Left colon (tissue), 2 donors: ENCODE measurements around the gene ZG16B. TPM values are rescaled to one million over a fixed set of nuclear protein-coding genes. Genes with fewer than 3 reads are reported as not detected.

Experiments
- ATAC-seq: fragments of 200-7000 bp; cut with Tn5 transposase; one replicate; pipeline ENCODE4 v1.9.1; 2020; ENCODE audit warnings: mild to moderate bottlenecking, moderate library complexity
- DNase-seq, 2 donors: peaks; one replicate each; pipeline ENCODE4 v3.0.0-alpha.2; 2020
- intact Hi-C, 2 donors: fragments of 100-400 bp; cut with DNase I in 1 of 2; cut with micrococcal nuclease in 1 of 2; formaldehyde crosslinking; loops; one replicate each; pipeline versions ENCODE4 v1.11.2 to v1.14.0; 2022; cut with DNase I, micrococcal nuclease
- total RNA-seq, 2 donors: library from RNA; stranded (reverse); fragmentation: NEBNext Ultra II Directional; extraction: Animal tissue kit (Norgen Biotek cat#: 25700); gene quantifications; one replicate each; pipeline ENCODE4 v1.2.1, GENCODE V29; 2021
- donor health status: DM: no; HTN: no; CAD: no.
- donor health status: DM: yes; HTN: yes; CAD: no.

Gene ZG16B
- total RNA-seq, 2 donors from 2014 or later = 40.9 to 50.0 TPM

DNA sequence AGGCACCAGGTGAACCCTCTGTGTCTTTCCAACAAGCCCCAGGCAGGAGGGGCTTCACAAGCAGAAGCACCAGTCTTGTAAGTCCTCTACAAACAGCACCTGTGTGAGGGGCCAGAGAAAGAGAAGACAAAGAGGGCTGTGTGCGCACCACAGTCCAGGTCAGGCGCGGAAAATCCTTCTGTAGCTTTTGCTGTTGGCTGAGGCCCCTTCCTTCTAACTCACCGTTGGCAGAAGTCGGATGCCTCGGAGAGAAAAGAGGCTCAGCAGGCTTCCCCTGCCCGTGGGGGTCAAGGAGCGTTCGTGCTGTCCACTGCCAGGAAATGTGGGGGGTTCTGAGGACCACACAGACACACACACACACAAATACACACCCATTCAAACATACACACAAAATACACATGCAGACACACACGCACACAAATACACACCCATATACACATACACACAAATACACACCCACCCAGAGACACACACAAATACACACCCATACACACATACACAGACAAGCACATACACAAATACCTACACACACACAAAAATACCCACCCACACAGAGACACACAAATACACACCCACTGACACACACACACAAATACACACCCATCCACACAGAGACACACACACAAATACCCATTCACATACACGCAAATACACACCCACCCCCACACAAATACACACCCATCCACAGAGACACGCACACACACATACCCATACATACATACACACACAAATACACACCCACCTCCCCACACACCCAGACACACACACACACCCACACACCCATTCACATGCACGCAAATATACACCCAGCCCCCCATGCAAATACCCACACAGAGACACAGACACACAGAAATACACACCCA lies 6.8 kb downstream of the ZG16B start:
- intact Hi-C loops = no loop called here
- ATAC-seq (no peak), DNase-seq (no peak)

DNA sequence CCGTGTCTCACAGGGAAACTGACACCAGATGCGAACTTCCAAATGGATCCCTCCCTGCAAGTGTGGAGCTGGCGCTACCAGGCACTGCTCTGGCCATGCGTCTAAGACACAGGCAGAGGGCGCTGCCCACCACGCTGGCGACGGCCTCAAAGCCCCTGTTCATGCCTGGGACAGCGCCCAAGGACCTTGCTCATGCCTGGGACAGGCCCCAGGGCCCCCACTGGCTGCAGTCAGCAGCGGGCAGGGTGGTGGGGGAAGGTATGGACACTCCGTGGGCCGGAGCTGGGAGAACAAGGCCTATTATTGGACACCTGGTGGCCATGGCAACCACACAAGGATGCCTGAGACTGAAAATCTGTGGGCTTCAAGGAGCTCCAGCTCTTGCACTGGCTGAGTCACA lies 8.8 kb downstream of the ZG16B start:
- intact Hi-C loops = no loop called here
- peak; percentile 54 to 74 for DNase-seq
- peak; percentile 78 for ATAC-seq

DNA sequence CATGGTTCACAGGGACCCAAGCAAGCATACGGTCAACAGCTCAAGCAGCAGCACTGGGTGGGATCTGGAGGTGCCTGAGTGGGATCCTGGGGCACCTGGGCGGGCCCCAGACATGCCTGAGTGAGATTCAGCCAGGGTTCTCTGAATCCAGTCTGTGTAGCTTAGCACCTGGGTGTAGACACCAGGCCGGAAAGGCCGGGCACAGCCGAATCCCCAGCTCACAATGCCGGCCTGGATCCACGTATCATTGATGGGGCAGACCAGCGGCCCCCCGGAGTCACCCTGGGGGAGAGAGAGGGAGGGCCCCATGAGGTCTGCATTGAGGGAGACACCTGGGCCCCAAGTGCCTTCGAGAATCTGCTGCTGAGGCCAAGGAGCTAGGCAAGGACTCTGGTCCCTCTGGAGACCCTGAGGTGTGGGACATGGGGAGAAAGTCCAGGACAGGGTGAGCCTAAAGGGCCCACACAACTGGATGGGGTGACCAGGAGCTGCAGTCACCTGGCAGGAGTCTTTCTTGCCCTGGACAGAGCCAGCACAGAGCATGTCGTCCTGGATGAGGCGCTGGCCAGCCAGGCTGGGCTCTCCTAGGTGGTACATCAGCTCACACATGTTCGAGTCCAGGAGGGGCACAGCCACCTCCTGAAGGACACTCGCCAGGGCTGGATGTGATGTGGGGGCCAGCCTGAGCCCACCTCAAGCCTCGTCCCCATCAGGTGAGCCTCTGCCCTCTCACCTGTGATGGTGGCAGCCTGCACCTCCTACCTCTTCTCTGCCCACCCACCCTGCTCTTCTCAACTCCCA lies 9.7 kb downstream of the ZG16B start:
- intact Hi-C loops = no loop called here
- no peak for DNase-seq
- no peak for ATAC-seq

DNA sequence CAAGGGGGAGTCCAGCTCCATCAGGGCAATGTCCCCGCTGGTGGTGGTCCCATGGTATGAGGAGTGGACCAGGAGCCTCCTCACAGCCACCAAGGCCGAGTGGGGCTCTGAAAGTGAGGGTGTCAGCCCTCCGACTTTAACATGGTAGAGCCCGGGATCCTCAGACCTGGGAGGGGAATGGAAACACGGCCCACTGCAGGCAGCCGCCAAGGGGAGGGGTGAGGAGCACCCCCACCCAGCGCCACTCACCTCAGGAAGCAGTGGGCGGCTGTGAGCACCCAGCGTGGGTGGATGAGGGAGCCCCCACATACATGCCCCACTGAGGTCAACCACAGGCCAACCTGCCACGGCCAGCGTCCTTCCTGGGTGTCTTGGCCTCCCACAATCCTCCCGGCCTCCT lies 10.8 kb downstream of the ZG16B start:
- DNase-seq = no peak
- intact Hi-C loops = no loop called here
- ATAC-seq = no peak

DNA sequence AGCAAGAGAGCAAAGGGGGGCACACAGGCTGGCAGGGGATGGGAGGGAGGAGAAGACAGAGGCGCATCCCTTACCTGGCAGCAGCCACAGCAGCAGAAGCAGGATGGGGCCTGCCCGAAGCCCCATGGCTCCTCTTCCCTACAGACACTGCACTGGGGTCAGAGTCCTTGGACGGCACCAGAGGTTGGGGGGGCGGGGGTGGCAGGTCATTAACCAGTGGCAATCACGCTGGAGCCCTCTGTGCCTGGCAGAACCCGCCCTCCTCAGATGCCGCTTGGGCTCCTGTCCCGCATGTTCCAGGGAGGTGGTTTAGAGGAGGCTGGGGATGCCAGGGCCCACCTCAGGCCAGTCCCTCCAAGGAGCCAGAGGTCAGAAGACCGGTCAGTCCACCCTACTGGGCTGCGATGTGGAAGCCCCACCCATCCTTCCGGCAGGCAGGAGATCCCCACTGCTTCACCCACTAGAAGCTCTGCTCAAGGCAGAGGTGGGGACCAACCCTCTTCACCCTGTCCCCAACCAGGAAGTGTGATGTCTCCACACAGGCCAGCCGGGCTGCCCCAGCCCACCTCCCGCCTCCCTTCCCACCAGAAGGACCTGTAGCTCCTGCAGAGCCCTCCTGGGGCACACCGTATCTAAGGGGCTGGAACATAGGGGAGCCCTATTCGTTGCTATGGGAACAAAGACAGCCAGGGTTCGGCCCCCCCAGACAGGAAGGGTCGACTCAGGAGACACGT lies 11.7 kb downstream of the ZG16B start:
- DNase-seq = no peak
- no peak for ATAC-seq

DNA sequence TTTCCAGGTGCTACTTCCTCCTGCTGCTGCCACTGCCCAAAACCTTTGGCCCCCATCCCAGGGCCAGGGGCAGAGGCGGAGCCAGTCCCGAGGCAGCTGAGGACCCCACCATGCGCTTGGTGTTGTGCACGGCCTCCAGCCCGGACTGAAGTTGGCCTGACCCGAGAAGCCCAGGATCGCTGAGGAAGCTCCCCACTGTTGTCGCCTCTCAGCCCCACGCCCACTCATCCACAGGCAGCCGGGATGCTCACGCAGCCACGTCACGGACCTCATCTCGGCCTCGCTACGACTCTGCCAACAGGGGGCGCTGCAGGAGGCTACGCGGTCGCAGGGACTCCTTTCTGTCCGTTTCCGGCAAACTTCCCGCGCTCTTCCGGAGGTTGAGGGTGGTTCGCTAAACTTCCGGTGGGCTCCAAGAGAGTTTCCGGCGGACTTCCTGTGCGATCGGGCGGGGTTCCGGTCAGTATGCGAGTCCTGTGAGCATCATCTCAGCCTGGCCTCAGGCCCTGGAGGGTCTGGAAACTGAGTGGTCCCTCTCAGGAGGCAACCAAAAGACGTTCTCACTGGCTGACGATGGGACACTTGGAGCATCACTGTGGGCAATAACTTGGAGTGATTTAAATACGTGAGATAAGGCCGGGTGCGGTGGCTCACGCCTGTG lies 12.4 kb downstream of the ZG16B start:
- peak in 1 of 2 donors; percentile 45 for DNase-seq
- ATAC-seq = no peak

More for the DNA sequence above, 11.7 kb downstream of the ZG16B start:
- intact Hi-C loops = no loop called here

DNA sequence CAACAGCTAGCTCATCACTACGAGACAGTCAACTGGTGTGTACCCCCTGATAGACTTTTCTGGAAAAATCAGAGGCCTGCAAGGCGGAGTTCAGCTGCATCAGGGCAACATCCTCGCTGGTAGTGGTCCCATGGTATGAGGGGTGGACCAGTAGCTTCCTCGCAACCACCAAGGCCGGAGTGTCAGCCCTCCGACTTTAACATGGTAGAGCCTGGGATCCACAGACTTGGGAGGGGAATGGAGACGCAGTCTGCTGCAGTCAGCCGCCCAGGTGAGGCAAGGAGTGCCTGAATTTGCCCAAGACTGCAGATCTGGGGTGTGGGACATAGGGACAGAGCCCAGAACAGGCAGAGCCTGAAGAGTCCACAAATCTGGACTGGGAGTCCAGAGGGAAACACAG lies 13.4 kb downstream of the ZG16B start:
- ATAC-seq (no peak), DNase-seq (no peak)
- intact Hi-C loops = no loop called here

More for the DNA sequence above, 12.4 kb downstream of the ZG16B start:
- intact Hi-C loops = no loop called here

DNA sequence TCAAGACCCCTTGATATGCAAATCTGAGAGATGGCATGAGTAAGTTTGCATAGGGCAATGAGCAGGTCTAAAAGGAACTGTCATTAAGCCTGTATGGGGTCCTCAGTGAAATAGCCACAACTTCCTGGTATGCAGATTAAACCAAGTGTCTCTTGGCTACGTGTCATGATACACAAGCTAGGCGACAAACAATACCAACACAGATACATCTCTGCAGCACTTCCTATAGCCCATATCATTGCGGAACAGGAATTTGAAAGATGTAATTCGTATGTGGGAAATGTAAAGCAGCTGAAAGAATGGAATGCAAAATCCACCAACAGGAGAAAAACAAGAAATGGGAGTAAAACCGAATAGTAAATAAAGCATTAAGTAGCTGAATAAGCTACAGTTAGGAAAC lies 15.0 kb downstream of the ZG16B start:
- DNase-seq (no peak), ATAC-seq (no peak)
- intact Hi-C loops = no loop called here

DNA sequence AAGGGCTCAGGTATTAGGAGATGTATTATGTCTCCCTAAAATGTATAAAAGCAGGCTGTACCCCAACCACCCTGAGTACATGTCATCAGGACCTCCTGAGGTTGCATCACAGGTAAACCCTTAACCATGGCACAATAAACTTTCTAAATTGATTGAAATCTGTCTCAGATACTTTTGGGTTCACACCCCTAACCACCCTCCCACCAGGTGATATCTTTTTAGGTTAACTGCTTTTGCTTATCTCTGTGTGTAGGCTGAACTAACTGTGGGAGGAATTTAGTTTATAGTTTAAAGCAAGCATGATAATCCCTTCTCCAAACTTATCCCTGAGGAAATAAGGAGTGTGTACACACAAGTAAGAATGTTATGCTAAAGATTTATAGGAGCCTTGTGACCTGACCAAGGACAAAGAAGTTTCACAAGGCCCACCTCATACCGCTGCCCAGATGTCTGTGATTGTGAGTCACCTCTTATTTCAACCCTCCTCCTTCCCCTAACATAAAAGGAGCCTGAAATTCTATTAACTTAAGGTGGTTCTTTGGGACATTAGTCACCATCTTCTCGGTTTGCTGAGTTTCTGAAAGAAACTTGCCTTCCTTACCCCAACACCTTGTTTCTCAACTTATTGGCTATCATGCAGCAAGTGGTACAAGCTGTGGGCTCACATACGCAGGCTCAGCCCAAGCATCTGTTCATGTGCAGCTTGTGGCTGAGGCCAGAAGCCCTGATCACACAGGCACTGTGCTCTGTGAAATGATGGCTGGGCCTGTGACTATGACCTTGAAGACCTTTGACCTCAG lies 16.6 kb downstream of the ZG16B start:
- peak; percentile 26 for ATAC-seq
- intact Hi-C loops = no loop called here
- no peak for DNase-seq

DNA sequence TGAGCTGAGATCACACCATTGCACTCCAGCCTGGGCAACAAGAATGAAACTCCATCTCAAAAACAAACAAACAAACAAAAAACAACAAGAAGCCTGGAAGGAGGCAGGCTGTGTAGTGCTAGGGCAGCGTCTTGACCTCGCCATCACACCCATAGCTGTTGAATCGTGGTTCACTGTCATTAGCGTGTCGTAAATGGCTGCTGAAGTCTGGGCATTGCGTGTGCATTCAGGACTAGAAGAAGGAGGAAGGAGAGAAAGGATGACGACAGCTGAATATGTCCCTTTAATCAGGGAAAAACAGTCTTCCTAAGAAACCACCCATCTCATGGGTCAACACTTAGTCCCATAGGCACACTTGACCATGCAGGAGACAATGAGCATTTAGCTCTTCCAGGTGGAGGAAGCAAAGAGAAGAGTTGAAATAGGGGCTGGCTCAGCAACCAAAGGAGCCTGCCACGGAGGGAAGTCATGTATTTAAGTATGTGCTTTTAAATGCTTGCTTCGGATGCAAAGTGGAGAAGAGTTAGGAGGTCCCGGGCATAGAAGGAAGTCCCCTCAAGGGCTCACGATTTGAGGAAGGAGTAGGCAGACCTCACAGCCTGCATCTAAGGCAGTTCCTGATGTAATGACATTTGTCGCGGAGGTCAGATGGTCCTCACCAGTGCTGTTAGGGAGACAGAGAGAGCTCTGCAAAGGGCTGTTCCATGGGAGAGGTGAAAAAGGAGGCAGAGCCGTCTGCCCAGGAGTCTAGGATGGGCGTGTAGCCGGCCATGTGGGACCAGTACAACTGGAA lies 19.0 kb downstream of the ZG16B start:
- intact Hi-C loops = no loop called here
- DNase-seq (no peak), ATAC-seq (peak; percentile 67)

DNA sequence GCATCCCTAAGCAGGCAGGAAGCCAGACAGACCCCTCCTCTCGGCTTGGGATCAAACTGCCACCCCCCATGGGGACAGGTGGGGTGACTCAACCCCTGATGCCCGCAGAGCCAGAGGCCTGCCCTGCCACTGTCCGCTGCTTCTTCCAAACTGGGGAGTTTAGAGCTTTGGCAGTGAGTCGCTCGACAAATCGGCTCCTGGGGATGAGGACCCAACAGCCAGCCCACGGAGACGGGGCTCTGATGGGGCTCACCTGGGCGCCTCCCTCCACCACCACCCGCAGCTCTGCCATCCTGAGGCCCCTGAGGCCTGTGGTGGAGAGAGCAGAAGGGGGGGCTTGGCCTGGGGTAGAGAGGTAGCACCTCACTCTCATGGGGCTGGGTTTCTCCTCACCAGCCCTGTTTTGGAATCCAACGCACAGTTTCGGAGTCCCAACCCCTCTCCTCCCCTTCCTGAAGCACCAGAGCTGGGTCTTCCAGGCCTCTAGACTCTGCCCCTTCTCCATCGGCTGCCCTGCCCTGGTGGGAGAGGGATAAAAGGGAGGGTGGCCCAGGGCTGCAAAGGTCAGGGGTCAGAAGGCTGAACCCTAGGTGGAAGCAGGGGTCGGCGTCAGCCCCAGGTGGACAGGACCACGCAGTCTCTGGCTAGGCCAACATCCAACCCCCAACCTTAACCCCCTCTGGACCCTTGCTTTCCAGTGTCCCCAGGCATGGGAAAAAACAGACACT lies 22.1 kb downstream of the ZG16B start:
- no peak for ATAC-seq
- DNase-seq = no peak
- intact Hi-C loops = no loop called here

DNA sequence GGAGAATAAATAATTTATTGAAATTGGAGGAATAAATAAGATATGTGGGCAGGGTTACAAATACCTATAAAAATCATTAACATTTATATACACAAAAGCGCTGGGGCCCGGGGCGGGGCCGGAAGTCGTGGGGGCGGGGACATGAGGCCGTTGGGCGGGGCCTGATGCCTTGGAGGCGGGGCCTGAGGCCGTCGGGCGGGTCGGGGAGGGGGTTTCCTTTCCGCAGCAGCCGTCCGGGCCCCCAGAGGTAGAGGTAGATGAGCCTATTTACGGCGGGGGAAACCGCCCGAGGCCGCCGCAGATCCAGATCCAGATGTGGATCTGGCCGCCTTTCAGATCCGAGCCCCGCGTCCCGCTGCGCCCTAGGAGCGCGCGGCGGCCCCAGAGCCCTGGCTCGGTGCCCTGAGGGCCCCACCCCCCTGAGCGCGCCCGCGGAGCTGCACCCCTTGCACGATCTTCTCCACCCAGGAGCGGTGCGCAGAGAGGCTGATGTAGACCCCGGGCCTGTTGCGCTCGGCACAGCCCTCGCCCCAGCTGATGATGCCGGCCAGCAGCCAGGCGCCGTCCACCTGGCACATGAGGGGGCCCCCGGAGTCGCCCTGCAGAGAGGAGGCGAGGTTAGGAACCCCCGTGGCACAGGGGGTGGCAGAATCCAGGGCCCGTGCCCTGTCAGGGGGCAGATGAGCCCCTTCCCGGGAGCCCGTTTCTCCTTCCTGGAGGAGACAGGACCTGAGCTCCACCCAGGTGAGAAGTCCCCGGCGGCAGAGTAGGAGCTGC lies 22.8 kb downstream of the ZG16B start:
- intact Hi-C loops = no loop called here
- ATAC-seq (no peak), DNase-seq (no peak)

DNA sequence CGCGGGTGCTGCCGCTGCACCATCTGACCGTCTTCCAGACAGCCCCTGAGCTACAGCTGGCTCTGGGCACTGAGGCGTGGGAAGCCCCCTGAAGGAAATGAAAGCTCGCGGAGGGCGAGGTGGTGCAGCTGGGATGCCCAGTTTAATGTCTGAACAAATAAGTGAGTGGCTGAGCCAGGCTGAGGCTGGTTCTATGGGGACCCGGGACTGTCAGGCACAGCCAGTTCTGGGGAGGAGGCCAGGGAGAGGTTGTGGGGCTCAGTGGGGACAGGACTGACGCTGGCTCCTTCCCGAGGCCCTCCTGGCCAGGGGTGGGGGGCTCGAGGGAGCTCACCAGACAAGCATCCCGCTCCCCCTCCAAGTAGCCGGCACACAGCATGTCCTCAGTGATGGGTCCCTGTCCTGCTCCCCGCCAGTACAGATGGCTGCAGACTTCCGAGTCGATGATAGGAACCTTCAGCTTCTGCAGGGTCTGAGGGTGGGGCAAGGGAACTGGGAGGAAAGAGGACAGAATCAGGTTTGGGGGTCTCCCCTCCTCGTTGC lies 23.5 kb downstream of the ZG16B start:
- no peak for ATAC-seq
- intact Hi-C loops = no loop called here
- DNase-seq = no peak

DNA sequence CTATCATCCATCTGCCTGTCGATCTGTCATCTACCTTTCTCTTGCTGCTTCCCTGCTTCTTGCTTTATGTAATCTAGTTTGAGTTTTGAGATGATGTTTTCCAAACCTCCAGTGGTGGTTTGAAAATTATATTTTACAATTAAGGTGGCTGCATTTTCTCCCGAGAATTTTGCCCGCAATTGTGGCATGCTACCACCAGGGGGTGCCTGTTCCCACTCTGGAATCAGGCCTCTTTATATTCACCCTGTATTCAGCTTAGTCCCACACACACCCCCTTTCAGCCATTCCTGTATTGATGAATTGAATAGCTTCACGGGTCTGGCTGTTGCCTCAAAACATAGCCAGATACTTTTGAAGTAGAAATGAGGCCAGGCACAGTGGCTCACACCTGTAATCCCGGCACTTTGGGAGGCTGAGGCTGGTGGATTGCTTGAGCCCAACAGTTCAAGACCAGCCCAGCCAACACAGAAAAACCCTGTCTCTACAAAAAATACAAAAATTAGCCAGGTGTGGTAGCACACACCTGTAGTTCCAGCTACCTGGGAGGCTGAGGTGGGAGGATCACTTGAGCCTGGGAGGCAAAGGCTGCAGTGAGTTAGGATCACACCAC lies 24.7 kb downstream of the ZG16B start:
- intact Hi-C loops = no loop called here
- DNase-seq (no peak), ATAC-seq (no peak)

DNA sequence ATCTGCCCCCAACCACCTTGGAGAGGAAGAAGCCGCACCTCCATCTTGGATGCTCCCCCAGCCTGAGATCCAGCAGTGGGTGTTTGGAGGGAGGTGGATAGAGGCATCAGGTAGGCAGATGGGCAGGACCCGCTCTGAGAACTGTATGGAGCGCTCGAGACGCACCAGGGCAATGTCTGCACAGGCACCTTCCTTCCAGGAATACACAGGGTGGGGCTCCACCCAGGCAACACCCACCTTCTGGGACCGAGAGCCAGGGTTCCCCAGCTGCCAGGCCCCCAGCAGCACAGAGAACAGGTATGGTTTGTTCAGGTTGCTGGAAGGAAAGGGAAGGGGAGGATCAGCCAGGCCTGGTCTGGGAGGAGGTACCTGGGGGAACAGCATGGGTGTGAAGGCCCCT lies 25.4 kb downstream of the ZG16B start:
- ATAC-seq = no peak
- no peak for DNase-seq

More for the DNA sequence above, 25.4 kb downstream of the ZG16B start:
- intact Hi-C loops = no loop called here
